ENCODE measurements around the gene IL4I1. TPM values are rescaled to one million over a fixed set of nuclear protein-coding genes. Genes with fewer than 3 reads are reported as not detected.

Gene IL4I1
- total RNA-seq, 4 donors from 2014 or later: 0.15 to 1.1 TPM; not detected in 2

DNA sequence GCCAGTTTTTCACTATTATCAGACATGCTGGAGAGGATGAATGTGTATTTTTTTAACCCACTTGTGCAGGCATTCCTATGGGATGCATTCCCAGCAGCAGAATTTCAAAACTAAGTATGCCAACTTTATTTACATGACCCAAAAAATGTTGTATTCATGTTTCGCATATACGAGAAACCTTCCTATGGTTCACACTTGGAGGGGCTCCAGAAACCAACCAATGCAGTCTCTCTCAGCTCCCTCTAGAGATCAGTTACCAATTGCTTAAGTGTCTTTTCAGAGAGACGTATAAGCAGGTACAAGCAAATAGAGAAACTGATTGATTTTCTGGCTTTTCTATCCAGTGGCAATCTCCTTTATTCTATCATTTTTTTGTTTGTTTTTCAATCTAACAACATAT is 51.3 kb downstream of the IL4I1 start:
- TF ChIP-seq CTCF (IDR thresholded peaks at IDR 0.05 in 4 of 5, conservative IDR thresholded peaks at IDR 0.05 in 1 of 5) (no peak), POLR2A (IDR thresholded peaks at IDR 0.05) (no peak)
- no peaks in the 10 kb centered on the region for H3K9me3 ChIP-seq
- intact Hi-C loops (cut with DNase I; ENCODE audit: low total_unique reads) (no loop called here), in situ Hi-C loops (cut with MboI; ENCODE audit: low sequenced_read_pairs in 4 of 4) (no loop called here)
- DNase-seq (no peak), ATAC-seq (no peak)
- no peaks in the 10 kb centered on the region for H3K27me3 ChIP-seq
- no peak overlapping the region for H3K4me3 ChIP-seq
- H3K4me1 ChIP-seq: peaks cover 21 to 23% of the 10 kb centered on the region in 2 donors
- peaks cover 0 to under 1% of the 10 kb centered on the region in 2 donors for H3K36me3 ChIP-seq
- peak overlapping the region; percentile 79 to 96 (median 92) for H3K27ac ChIP-seq

DNA sequence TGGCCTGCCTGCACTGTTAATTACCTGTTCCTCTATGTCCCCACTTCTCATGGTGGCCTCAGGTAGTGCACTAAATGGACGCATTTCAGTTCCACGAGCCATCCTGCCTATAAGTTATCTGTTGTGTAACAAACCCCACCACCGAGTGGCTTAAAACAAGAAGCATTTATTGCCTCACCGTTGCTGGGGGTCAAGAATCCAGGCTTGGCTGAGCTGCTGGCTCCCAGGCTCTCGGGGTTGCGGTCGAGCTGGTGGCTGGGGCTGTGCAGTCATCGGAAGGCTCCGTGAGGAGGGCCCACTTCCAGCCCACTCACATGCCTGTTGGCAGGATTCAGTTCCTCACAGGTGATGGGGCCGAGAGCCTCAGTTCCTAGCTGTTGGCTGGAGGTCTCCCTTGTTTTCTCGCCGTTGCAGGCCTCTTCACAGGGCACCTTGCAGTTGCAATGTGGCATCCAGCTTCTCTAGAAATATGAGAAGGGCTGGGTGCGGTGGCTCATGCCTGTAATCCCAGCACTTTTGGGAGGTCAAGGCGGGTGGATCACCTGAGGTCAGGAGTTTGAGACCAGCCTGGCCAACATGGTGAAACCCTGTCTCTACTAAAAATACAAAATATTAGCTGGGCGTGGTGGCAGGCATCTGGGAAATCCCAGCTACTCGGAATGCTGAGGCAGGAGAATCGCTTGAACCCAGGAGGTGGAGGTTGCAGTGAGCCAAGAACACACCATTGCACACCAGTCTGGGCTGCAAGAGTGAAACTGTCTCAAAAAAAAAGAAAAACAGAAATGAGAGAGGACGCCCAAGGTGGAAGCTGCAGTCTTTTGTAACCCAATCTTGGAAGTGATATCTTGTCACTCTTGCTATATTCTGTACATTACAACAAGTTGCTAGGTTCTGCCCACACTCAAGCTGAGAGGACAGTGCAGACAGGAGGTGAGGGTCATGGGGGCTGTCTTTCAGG is 52.3 kb downstream of the IL4I1 start:
- intact Hi-C loops (cut with DNase I; ENCODE audit: low total_unique reads): no loop called here

DNA sequence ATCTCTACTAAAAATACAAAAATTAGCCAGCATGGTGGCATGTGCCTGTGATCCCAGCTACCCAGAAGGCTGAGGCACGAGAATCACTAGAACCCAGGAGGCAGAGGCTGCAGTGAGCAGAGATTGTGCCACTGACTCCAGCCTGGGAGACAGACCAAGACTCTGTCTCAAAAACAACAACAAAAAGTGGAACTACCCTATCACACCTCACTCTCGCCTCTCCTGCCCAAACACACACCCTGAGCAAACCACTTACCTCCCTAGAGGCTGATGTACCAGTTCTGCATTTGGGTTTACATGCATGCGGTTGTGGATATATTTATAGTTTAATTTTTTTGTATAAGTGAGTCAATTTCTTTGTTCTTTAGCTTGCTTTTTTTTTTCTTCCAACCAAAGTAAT is 53.4 kb downstream of the IL4I1 start:
- Histone ChIP-seq H3K4me1 (peaks cover 17 to 21% of the 10 kb centered on the region in 2 donors), H3K36me3 (peaks cover 0 to 22% of the 10 kb centered on the region in 2 donors), H3K27ac (peak overlapping the region; percentile 79 to 96 (median 92)), H3K9me3 (no peaks in the 10 kb centered on the region), H3K4me3 (no peak overlapping the region), H3K27me3 (no peaks in the 10 kb centered on the region)
- DNase-seq: peak in 1 of 2 donors; percentile 38
- TF ChIP-seq POLR2A (IDR thresholded peaks at IDR 0.05): no peak
- TF ChIP-seq CTCF (IDR thresholded peaks at IDR 0.05 in 4 of 5, conservative IDR thresholded peaks at IDR 0.05 in 1 of 5): no peak
- ATAC-seq: peak in 1 of 2 donors; percentile 34
- intact Hi-C loops (cut with DNase I; ENCODE audit: low total_unique reads) (loop anchor here (2.0 kb wide), 1 partner anchor 14 kb away; no protein-coding TSS in a partner anchor), in situ Hi-C loops (cut with MboI; ENCODE audit: low sequenced_read_pairs in 4 of 4) (no loop called here)

More for the DNA sequence above, 52.3 kb downstream of the IL4I1 start:
- peak; percentile 65 to 89 for DNase-seq
- H3K9me3 ChIP-seq: no peaks in the 10 kb centered on the region
- H3K4me3 ChIP-seq: peak overlapping the region in 1 of 4 donors; percentile 7
- no peaks in the 10 kb centered on the region for H3K27me3 ChIP-seq
- H3K4me1 ChIP-seq: peaks cover 17% of the 10 kb centered on the region in 2 donors
- TF ChIP-seq POLR2A (IDR thresholded peaks at IDR 0.05) (no peak), CTCF (IDR thresholded peaks at IDR 0.05 in 4 of 5, conservative IDR thresholded peaks at IDR 0.05 in 1 of 5) (peak in 1 of 5 experiments; percentile 9)
- ATAC-seq: peak; percentile 70 to 81
- peak overlapping the region; percentile 79 to 96 (median 92) for H3K27ac ChIP-seq
- peaks cover 0 to 11% of the 10 kb centered on the region in 2 donors for H3K36me3 ChIP-seq
- in situ Hi-C loops (cut with MboI; ENCODE audit: low sequenced_read_pairs in 4 of 4): no loop called here

GRCh38 chr19:49840736-49841249 is 55.9 kb downstream of the IL4I1 start:
- H3K4me1 ChIP-seq: peaks cover 17 to 21% of the 10 kb centered on the region in 2 donors
- no peaks in the 10 kb centered on the region for H3K9me3 ChIP-seq
- no peaks in the 10 kb centered on the region for H3K27me3 ChIP-seq
- DNase-seq (no peak), ATAC-seq (no peak)
- H3K36me3 ChIP-seq: peaks cover 0 to 47% of the 10 kb centered on the region in 2 donors
- in situ Hi-C loops (cut with MboI; ENCODE audit: low sequenced_read_pairs in 4 of 4) (no loop called here), intact Hi-C loops (cut with DNase I; ENCODE audit: low total_unique reads) (no loop called here)
- H3K4me3 ChIP-seq: no peak overlapping the region
- no peak for TF ChIP-seq POLR2A (IDR thresholded peaks at IDR 0.05)
- no peak for TF ChIP-seq CTCF (IDR thresholded peaks at IDR 0.05 in 4 of 5, conservative IDR thresholded peaks at IDR 0.05 in 1 of 5)
- peak overlapping the region; percentile 79 to 96 (median 92) for H3K27ac ChIP-seq
